ENCODE measurements around the gene TBC1D9B.

The TBC1D9B gene

GRCh38 chr5:179870952-179871351 is 36.7 kb downstream of the TBC1D9B start:
- no peak overlapping the region for H3K4me3 ChIP-seq (ENCODE audit: low read depth, low read length)

- no peak overlapping the region for H3K4me3 ChIP-seq (ENCODE audit: low read depth, low read length)
These were observed 37.2 kb downstream of the TBC1D9B start for GRCh38 chr5:179870403-179870903.

GRCh38 chr5:179869641-179870402 is 37.9 kb downstream of the TBC1D9B start:
- no peak overlapping the region for H3K4me3 ChIP-seq (ENCODE audit: low read depth, low read length)

GRCh38 chr5:179869101-179869500 is 38.6 kb downstream of the TBC1D9B start:
- H3K4me3 ChIP-seq (ENCODE audit: low read depth, low read length), result no peak overlapping the region

GRCh38 chr5:179868541-179868940 is 39.2 kb downstream of the TBC1D9B start:
- H3K4me3 ChIP-seq (ENCODE audit: low read depth, low read length), result no peak overlapping the region

GRCh38 chr5:179867476-179867875 is 40.2 kb downstream of the TBC1D9B start:
- no peak overlapping the region for H3K4me3 ChIP-seq (ENCODE audit: low read depth, low read length)

GRCh38 chr5:179867079-179867465 is 40.6 kb downstream of the TBC1D9B start:
- H3K4me3 ChIP-seq (ENCODE audit: low read depth, low read length), result no peak overlapping the region

GRCh38 chr5:179866241-179867078 is 41.2 kb downstream of the TBC1D9B start:
- no peak overlapping the region for H3K4me3 ChIP-seq (ENCODE audit: low read depth, low read length)

GRCh38 chr5:179865491-179866240 is 42.0 kb downstream of the TBC1D9B start:
- no peak overlapping the region for H3K4me3 ChIP-seq (ENCODE audit: low read depth, low read length)

GRCh38 chr5:179864686-179865085 is 43.0 kb downstream of the TBC1D9B start:
- H3K4me3 ChIP-seq (ENCODE audit: low read depth, low read length), result no peak overlapping the region

GRCh38 chr5:179863449-179864085 is 44.1 kb downstream of the TBC1D9B start:
- no peak overlapping the region for H3K4me3 ChIP-seq (ENCODE audit: low read depth, low read length)

- no peak overlapping the region for H3K4me3 ChIP-seq (ENCODE audit: low read depth, low read length)
These were observed 44.8 kb downstream of the TBC1D9B start for GRCh38 chr5:179862891-179863290.

GRCh38 chr5:179862296-179862695 is 45.4 kb downstream of the TBC1D9B start:
- H3K4me3 ChIP-seq (ENCODE audit: low read depth, low read length), result no peak overlapping the region

GRCh38 chr5:179860301-179860700 is 47.4 kb downstream of the TBC1D9B start:
- no peak overlapping the region for H3K4me3 ChIP-seq (ENCODE audit: low read depth, low read length)

- H3K4me3 ChIP-seq (ENCODE audit: low read depth, low read length), result peak within 1 kb of the TSS; percentile 91
These were observed 48.9 kb downstream of the TBC1D9B start, which contains the start of gene MRNIP for GRCh38 chr5:179858586-179859427. Gene MRNIP (minus strand): TSS chr5:179858817. CDS start chr5:179858796, 21 bp downstream.

GRCh38 chr5:179858241-179858585 is 49.5 kb downstream of the TBC1D9B start:
- H3K4me3 ChIP-seq (ENCODE audit: low read depth, low read length), result peak overlapping the region; percentile 91

GRCh38 chr5:179854356-179854755 is 53.3 kb downstream of the TBC1D9B start:
- no peak overlapping the region for H3K4me3 ChIP-seq (ENCODE audit: low read depth, low read length)

- no peak overlapping the region for H3K4me3 ChIP-seq (ENCODE audit: low read depth, low read length)
These were observed 54.6 kb downstream of the TBC1D9B start for GRCh38 chr5:179852993-179853547.

- H3K4me3 ChIP-seq (ENCODE audit: low read depth, low read length), result no peak overlapping the region
These were observed 66.1 kb downstream of the TBC1D9B start for GRCh38 chr5:179841621-179842020.
